Ishikawa (cell line): Measurements from ENCODE around the gene PPP6R3.

Source experiments
- CEBPB ChIP-seq: IDR thresholded peaks from 2 replicates; pipeline ENCODE4 v1.6.1; 2012
- CREB1 ChIP-seq: IDR thresholded peaks from 2 replicates; pipeline ENCODE4 v1.6.1; 2012; ENCODE audit warnings: low read depth
- EGR1 ChIP-seq: IDR thresholded peaks from 2 replicates; pipeline ENCODE4 v1.6.1; 2012
- EP300 ChIP-seq: IDR thresholded peaks from 2 replicates; pipeline ENCODE4 v1.6.1; 2012; ENCODE audit warnings: borderline replicate concordance
- FOXM1 ChIP-seq: IDR thresholded peaks from 2 replicates; pipeline ENCODE4 v1.6.1; 2012; ENCODE audit warnings: low read depth, borderline replicate concordance
- MAX ChIP-seq: IDR thresholded peaks from 2 replicates; pipeline ENCODE4 v1.6.1; 2012
- NFIC ChIP-seq: IDR thresholded peaks from 2 replicates; pipeline ENCODE4 v1.6.1; 2012
- RAD21 ChIP-seq: IDR thresholded peaks from 2 replicates; pipeline ENCODE4 v1.6.1; 2012; ENCODE audit warnings: low read depth
- REST ChIP-seq: IDR thresholded peaks from 2 replicates; pipeline ENCODE4 v1.6.1; 2012; ENCODE audit warnings: low read depth, mild to moderate bottlenecking
- TAF1 ChIP-seq: IDR thresholded peaks from 2 replicates; pipeline ENCODE4 v1.6.1; 2012; ENCODE audit warnings: low read depth, mild to moderate bottlenecking
- TCF12 ChIP-seq: IDR thresholded peaks from 2 replicates; pipeline ENCODE4 v1.6.1; 2012; ENCODE audit warnings: low read depth
- TEAD4 ChIP-seq: IDR thresholded peaks from 2 replicates; pipeline ENCODE4 v1.6.1; 2012
- USF1 ChIP-seq: IDR thresholded peaks from 2 replicates; pipeline ENCODE4 v1.6.1; 2012
- YY1 ChIP-seq: IDR thresholded peaks from 2 replicates; pipeline ENCODE4 v1.6.1; 2012; ENCODE audit warnings: low read depth
- ZBTB7A ChIP-seq: IDR thresholded peaks from 2 replicates; pipeline ENCODE4 v1.6.1; 2012; ENCODE audit warnings: low read depth

The PPP6R3 gene

GRCh38 chr11:68497761-68498160 lies 37.2 kb downstream of the PPP6R3 start:
- TF ChIP-seq ZBTB7A (no peak), CEBPB (no peak), RAD21 (no peak), FOXM1 (no peak), TAF1 (no peak), CREB1 (no peak), EP300 (no peak), YY1 (no peak), TCF12 (no peak)

GRCh38 chr11:68498321-68498720 lies 37.8 kb downstream of the PPP6R3 start:
- TF ChIP-seq MAX (no peak), EGR1 (no peak), TAF1 (no peak), TCF12 (no peak), USF1 (no peak), YY1 (no peak), RAD21 (no peak), NFIC (no peak)

GRCh38 chr11:68498903-68499883 lies 38.6 kb downstream of the PPP6R3 start:
- no peak for TF ChIP-seq RAD21
- TF ChIP-seq EGR1: no peak
- no peak for TF ChIP-seq CEBPB
- TF ChIP-seq EP300: no peak

GRCh38 chr11:68500206-68500605 lies 39.7 kb downstream of the PPP6R3 start:
- no peak for TF ChIP-seq YY1
- no peak for TF ChIP-seq REST
- no peak for TF ChIP-seq USF1
- no peak for TF ChIP-seq CEBPB
- no peak for TF ChIP-seq NFIC
- no peak for TF ChIP-seq TAF1
- no peak for TF ChIP-seq MAX

GRCh38 chr11:68501813-68502212 lies 41.3 kb downstream of the PPP6R3 start:
- TF ChIP-seq EGR1: no peak
- TF ChIP-seq EP300: no peak
- no peak for TF ChIP-seq MAX
- TF ChIP-seq CREB1: no peak
- no peak for TF ChIP-seq TAF1
- no peak for TF ChIP-seq REST
- TF ChIP-seq ZBTB7A: no peak
- no peak for TF ChIP-seq FOXM1
- no peak for TF ChIP-seq NFIC
- TF ChIP-seq USF1: no peak
- TF ChIP-seq YY1: no peak
- TF ChIP-seq CEBPB: no peak
- no peak for TF ChIP-seq TEAD4

GRCh38 chr11:68503251-68503687 lies 42.7 kb downstream of the PPP6R3 start:
- TF ChIP-seq YY1: no peak
- no peak for TF ChIP-seq USF1
- no peak for TF ChIP-seq CREB1
- no peak for TF ChIP-seq TAF1
- no peak for TF ChIP-seq EGR1
- no peak for TF ChIP-seq MAX
- no peak for TF ChIP-seq RAD21
- no peak for TF ChIP-seq EP300
- no peak for TF ChIP-seq NFIC
- TF ChIP-seq TCF12: no peak
